Cerebellar cortex (tissue), 1 donor: Measurements from ENCODE around the gene SLC35G6.

Experiments used
- DNase-seq: peaks from one replicate; pipeline ENCODE4 v3.0.0-alpha.2; 2015; ENCODE audit warnings: low spot score

Gene SLC35G6

GRCh38 chr17:7502171-7502847 lies 21.1 kb downstream of the SLC35G6 start:
- DNase-seq: no peak

- DNase-seq: no peak
These were observed 21.7 kb downstream of the SLC35G6 start for GRCh38 chr17:7502987-7503386.

GRCh38 chr17:7503521-7503920 lies 22.3 kb downstream of the SLC35G6 start:
- no peak for DNase-seq

- no peak for DNase-seq
These were observed 26.9 kb downstream of the SLC35G6 start for GRCh38 chr17:7508145-7508544.

- no peak for DNase-seq
These were observed 27.6 kb downstream of the SLC35G6 start for GRCh38 chr17:7508846-7509245.

GRCh38 chr17:7509937-7510336 lies 28.7 kb downstream of the SLC35G6 start:
- no peak for DNase-seq

GRCh38 chr17:7511108-7511507 lies 29.9 kb downstream of the SLC35G6 start:
- peak; percentile 23 for DNase-seq

GRCh38 chr17:7512105-7512504 lies 30.9 kb downstream of the SLC35G6 start:
- no peak for DNase-seq

- no peak for DNase-seq
These were observed 31.7 kb downstream of the SLC35G6 start for GRCh38 chr17:7512824-7513540.

GRCh38 chr17:7513850-7514419 lies 32.7 kb downstream of the SLC35G6 start:
- DNase-seq: no peak

- no peak for DNase-seq
These were observed 34.8 kb downstream of the SLC35G6 start for GRCh38 chr17:7515911-7516610.

GRCh38 chr17:7523033-7523432 lies 41.8 kb downstream of the SLC35G6 start:
- peak; percentile 16 for DNase-seq

GRCh38 chr17:7528842-7529241 lies 47.6 kb downstream of the SLC35G6 start:
- no peak for DNase-seq

GRCh38 chr17:7530023-7530900 lies 49.0 kb downstream of the SLC35G6 start:
- DNase-seq: no peak
